Upper lobe of left lung (tissue), 4 donors: ENCODE measurements around the gene PGS1.

Experiments used
- CTCF ChIP-seq, 6 experiments: fragments of 450-650 bp in 4 of 6; fragments of 200-600 bp in 2 of 6; sonication (generic) in 2 of 6; IDR thresholded peaks; one replicate each; pipeline ENCODE4 v1.5.1; 2016 to 2019; ENCODE audit warnings: antibody characterized with exemption in 6 of 6
- POLR2AphosphoS5 ChIP-seq, 2 donors: sonication (generic); formaldehyde crosslinking; IDR thresholded peaks; one replicate each; pipeline ENCODE4 v1.5.1; 2017; ENCODE audit warnings: antibody characterized with exemption in 2 of 2

DNA sequence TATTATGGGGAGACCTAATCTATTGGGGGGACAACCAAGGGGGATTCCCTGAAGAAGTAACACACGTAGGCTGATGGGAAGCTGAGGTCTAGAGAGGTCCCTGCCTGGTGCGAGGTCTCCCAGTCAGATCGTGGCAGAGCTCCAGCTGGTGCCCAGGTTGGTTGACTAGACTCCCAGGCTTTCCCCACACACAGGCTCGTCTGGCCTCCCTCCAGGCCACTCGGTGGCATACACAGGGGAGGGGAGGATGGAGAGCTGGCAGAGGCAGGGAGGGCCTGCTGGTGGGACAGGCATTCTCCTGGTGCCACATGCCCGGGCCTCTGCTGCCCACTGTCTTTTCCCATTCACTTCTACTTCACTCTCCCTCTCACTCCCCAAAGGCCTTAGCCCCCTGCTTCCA, 10.1 kb upstream of the PGS1 start:
- TF ChIP-seq CTCF (IDR thresholded peaks at IDR 0.05) (no peak), POLR2AphosphoS5 (IDR thresholded peaks at IDR 0.05) (no peak)
